Forelimb muscle (tissue), 1 donor: ENCODE measurements around the gene ADRB2. TPM values are rescaled to one million over a fixed set of nuclear protein-coding genes. Genes with fewer than 3 reads are reported as not detected.

ENCODE experiments used
- DNase-seq: peaks from one replicate; pipeline ENCODE4 v3.0.0-alpha.2; 2013; ENCODE audit warnings: low read depth
- polyA plus RNA-seq: library from polyadenylated mRNA; unstranded; fragments of 120-200 nt; gene quantifications from one replicate; pipeline ENCODE4 v1.2.1, GENCODE V29; 2013; ENCODE audit not compliant: insufficient read length

The ADRB2 gene
- polyA plus RNA-seq, 1 donor, result 1.0 TPM

DNA sequence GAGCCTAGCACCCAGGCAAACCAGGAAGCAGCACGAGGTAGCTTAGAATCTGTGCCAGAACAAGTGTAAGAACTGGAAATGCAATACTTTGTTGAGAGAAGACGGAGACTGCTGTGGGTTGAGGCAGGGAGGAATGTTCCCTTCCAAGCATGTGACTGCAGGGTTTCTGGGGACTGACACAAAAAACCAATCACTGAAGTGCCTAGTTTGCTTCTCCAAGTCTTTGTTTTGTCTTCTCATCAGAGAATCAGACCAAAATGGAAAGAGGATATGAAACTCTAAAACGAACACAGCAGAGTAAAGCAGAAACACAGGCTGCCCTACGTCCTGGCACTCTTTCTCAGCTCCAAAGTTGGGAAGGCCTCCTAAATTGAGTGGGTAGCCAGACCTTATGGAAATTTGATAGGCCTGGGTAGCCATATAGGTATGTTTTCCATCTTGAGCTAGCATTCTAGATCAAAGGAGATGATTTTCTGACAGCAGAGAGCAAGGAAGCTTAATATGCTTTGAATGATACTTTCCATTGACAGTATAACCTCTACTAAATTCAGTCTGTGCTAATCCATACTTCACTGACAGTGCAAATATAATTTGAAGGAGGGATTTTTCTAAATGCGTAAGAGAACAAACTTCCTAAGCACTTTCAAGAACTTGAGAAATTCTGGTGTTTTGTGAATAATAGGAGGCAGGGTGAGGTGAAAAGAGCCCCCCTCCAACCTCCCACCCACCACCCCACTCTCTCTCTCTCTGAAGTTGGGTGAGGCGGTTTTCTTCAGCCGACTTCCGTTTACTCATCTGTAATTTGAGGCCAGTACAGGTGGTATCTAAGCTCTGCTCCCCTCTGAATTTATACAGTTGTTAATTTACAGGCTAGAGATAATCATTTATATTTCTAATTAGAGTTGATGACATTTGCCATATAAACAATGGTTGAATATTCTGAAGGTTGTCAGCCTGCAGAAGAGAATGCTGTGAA lies 5.5 kb downstream of the ADRB2 start:
- no peak for DNase-seq

DNA sequence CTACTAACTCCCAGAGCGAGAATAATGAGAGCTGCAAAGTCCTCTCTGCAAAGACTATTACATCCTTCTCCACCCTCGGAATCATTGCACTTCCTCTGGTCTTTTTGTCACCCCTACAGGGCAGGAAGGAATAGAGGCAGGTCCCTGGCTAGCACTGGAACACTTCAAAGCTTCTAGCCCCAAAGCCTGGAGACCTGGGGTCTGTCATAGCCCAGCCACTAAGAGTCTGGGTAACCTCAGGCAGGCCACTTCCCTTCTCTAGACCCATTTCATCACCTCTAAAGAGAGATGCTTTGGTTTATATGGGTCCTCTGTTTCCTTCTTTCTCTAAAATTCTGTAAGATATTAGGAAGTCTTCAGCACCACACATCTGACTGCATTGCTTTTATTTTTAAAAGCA lies 6.7 kb downstream of the ADRB2 start:
- no peak for DNase-seq

DNA sequence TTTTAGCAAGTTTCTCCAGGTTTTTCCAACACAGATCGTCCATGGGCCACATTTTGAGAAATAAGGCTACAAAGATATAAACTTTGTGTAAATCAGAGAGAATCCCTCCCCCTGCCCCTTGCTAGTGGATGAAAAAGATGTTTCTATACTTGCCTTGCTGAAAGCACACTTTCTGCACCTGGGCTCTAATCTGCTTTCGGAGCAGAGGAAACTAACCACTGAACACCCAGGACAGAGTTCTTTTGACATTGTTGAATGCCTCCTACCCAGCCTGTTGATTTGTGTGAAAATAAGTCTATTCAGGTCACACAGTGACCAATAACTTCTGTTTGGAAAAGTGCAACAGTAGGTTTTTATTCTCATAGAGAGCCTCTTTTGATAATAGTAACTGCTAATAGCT lies 7.5 kb downstream of the ADRB2 start:
- no peak for DNase-seq

DNA sequence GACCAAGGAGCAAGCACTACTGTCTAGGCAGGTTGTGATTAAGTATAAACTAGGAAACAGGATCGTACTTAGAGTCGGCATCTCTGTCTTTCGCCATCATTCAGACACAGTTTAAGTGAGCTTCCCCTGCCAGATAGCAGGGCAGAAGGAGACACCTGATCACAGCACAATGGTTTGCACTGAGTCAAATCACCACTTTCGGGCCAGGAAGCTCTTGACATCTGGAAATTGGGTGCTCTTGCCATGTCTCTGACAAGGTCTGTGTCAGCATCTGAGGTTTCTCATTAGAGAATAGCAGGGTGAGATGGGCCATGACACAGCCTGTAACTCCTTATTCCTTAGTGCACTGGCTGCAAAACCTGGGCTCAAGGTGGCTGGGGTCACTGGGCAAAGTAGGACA lies 8.3 kb downstream of the ADRB2 start:
- DNase-seq, result no peak

DNA sequence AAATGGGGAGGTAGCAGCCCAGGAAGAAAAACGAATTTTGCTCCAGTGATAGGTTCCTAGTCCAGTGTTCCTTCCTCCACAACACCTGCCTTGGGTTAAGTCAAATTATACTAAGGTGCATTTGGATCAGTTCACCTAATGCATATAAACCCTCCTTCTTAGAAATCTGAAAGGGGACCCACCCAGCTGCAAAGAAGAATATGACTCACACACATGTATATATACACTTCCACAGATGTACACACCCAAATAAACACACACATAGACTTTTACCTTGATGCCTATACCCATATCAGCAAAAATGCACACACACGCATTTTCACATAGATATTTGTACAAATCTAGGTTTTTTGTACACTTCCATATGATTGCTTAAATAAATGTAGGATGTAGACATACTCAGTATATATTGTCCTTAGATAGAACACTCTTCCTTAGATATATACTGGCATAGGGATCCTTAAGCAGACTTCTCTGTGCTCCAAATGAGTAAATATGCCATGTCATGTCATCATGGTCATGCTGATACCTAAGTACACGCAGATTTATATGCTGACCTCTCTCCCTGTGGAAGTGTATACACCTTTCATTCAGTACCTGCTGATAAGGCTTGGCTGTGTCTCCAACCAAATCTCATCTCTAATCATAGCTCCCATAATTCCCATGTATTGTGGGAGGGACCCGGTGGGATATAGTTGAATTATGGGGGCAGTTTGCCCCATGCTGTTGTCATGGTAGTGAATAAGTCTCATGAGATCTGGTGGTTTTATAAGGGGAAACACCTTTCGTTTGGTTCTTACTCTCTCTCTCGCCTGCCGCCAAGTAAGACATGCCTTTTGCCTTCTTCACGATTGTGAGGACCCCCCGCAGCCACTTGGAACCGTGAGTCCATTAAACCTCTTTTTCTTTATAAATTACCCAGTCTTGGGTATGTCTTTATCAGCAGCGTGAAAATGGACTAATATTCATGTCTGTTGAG lies 10.2 kb downstream of the ADRB2 start:
- DNase-seq, result no peak

DNA sequence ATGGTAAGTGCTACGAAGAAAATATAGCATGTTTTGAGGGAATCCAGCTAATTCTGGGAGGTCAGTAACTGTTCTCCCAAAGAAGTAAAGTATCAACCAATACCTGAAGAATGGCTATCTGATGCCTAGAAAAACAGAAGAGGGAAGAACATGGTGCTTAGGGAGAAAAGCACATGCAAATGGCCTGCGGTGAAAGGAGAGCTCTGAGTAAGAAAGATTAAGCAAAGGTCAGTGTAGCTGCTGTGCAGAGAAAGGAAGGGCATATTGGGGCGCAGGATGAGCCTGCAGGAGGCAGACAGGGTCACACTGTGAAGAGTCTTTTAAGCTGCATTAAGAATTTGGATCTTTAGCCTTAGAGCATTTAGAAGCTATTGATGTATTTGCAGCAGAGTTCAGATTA lies 11.0 kb downstream of the ADRB2 start:
- no peak for DNase-seq

DNA sequence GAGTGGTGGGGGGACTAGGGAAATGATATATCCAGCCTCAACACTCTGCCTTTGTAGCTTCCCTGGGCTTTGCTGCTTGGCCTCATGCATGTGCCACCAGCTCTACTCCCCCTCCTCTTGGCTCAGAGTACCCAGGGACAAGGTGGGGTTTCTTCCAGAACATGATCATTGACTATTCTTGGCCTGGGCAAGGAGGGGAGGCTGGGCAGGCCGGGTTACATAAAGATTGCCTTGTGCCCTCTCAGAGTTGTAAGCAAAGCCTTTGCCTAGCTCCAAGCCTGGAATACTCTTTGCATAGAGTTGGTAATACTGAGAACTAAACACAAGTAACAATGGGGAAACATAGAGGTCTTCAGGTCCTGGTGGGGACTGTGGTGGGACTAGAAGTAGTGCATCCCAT lies 11.9 kb downstream of the ADRB2 start:
- no peak for DNase-seq

DNA sequence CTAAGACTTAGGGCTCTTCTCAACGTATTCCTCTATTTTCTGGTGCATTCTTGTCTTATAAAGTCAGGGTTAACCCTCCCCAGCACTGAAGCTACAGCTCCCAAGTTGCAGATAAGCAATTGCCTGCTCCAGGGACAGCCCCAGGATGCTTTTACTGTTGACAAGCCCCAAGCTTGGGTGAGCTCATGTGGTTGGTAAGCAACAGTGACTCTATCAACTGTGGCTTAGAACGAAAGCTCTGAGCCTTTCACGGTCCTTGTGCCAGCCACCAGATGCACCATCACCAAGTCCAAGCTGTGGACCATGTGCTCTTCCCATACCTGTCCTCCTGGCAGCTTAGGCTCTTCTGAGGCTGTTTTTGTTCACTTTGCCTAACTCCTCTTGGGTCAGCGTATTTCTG lies 13.5 kb downstream of the ADRB2 start:
- DNase-seq, result no peak

DNA sequence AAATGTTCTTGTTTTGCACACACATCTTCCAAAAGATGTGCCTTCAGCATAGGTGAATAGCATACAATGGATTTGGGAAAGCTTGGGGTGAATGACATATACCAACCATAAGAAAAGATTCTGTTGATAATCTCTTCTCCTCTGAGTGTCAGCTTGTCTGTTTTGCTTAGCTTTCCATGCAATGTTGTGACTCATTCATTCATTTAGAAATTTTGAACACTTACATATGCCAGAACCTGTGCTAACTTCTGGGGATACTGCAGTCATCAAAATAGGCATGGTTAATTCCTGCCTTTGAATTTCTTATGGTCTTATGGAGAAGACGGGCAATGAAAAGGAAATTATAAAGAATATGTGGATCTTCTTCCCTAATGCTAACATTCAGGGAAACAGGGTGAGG lies 14.1 kb downstream of the ADRB2 start:
- no peak for DNase-seq

DNA sequence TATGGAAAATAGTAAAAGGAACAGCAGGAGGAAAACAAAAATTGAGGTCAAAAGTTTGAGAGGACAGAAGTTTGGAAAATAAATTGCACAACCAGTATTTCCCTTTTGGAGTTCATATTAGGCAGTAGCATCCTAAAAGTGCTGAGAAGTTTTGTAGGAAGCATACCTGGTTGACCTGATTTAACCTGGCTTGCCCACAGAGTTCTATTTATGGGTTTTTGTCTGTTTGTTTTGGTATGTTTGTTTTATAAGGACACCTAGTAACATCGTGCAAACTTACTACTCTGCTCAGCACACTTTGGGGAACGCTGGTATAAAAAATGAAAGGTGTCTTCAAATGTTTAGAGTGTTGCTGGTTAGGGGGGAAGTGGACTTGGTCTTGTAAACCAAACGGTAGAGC lies 15.1 kb downstream of the ADRB2 start:
- DNase-seq, result no peak

DNA sequence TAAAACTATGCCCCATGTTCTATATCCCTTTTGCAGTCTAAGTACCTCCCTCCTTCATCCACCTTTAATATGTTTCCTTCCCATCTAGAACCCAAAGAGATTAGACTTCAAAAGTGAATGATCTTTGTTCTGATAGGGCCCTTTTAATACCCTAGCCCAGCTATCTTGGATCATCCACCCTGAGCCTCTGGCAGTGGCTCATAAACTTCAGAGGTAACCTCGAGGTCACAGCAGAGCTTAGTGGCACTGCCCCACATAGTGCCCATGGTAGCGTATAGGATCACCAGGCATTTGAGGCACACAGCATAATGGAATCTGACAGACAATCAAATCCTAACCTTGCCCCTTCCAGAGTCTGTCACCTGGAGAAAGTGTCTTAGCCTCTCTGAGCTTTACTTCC lies 15.8 kb downstream of the ADRB2 start:
- no peak for DNase-seq

DNA sequence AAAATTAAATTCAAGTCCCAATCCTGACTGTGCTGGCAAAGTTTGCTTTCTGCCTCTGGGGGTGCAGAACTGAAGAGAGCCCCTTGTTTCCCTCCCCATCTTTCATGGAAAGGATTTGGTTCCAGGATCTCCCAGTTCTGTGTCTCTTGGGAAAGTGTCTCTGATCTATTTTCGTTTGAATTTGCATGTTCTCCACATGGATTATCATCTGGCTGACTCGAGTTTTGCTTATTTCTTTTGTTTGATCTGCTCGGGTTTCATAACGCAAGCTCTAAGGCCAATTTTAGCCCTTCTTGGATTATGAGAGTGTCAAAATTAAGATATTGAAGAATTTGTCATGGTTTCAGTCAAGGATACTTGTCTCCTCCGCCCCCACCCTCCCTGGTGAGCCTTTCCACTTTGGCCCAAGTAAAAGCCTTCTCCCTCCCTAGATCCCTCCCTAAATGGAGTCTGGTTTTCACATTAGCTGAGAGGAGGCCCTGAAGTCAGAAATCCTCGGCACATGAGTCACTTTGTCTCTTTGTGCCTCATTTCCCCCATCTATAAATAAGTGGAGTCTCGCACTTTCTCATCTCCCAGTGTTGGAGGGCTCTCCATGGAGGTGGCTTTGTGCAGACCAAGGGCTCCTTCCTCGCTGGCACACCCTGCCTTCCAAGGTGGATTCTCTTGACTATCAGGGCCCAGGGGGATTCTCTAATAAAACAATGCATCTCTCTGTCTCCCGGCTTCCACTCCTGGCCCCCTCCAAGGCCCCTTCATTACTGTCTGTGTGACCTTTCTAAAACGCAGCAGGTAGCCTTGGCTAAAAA lies 17.3 kb downstream of the ADRB2 start:
- DNase-seq, result no peak

DNA sequence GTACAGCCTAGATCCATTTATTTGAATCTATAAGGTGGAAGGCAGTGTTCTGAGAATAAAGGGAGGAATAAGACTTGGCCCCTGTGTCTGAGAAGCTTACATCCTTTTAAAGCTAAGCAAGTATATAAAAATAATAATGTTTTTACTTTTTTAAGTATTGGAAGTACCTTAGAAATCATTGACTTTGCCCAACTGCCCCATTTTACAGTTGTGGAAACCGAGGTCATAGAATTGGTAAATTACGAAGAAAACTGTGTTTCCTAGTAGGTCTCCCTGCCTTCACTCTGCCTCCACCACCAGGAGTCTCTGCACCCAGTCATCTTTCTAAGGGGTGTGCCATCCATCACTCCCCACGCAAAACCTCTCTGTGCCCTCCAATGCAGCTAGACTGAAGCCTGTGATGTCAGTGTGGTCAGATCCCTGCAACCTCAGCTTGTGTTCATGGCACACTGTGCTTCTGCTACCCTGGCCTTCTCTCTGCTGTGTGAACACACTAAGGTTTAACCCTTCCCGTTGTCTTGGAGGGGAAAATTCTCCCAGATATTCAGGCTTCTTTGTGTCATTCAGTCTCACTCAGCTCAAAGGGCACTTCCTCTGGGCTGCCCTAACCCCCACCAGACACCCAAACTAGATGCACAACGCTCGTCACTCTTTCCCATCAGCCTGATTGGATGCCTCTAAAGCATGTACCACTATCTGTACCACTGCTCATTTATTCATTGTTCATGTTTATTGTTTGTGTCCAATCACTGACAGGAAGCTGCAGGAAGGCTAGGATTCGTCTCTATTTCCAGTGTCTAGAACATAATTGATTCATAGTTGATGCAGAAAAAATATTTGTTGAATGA lies 18.2 kb downstream of the ADRB2 start:
- no peak for DNase-seq

DNA sequence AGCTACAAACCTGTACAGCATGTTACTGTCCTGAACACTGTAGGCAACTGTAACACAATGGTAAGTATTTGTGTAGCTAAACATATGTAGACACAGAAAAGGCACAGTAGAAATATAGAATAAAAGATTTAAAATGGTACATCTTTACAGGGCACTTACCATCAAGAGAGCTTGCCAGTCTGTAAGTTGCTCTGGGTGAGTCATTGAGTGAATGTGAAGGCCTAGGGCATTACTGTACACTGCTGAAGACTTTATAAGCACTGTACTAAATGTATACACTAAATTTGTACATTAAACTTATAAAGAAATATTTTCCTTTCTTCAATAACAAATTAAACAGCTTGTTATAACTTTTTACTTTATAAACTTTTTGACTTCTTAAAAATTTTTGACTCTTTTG lies 20.5 kb downstream of the ADRB2 start:
- DNase-seq, result no peak

DNA sequence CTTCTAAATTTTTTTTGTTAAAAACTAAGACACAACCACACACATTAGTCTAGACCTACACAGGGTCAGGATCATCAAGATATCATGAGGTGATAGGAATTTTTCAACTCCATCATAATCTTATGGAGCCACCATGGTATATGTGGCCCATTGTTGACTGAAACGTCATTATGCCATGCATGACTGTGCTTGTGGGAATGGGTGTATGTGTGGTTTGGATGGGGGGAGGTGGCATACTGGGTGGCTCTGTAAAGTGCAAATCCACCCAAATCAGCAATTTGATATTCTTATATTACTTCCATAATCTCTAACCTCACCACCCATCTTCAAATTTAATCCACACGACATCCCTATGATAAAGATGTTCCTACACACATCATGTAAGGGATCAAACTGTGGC lies 21.0 kb downstream of the ADRB2 start:
- no peak for DNase-seq

DNA sequence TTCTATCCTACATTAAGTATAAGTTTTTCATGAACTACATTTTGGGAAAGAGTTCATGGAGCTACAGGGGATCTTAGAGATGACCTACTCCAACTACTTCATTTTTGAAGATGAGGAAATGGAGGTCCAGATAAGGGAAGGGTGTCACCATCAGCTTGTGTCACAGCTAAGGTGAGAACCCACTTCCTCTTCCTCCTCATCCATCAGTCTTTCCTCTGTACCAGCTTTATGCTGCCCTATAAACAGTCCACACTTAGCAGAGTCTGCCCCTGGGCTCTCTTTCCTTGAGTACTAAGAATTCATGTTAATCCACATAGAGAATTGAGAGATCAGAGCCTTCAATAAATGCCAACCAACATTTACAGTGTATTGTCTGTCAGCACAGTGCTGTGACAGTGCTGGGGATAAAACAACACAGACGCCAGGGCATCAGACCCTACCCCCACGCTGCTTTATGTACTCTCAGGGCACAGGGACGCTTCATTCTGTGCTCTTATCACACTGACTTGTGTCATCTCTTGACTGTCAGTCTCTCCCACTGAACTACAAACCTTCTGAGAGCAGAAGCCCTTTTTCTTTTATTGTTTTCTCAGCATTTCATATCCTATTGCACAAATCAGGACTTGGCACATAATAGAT lies 22.1 kb downstream of the ADRB2 start:
- DNase-seq, result no peak

DNA sequence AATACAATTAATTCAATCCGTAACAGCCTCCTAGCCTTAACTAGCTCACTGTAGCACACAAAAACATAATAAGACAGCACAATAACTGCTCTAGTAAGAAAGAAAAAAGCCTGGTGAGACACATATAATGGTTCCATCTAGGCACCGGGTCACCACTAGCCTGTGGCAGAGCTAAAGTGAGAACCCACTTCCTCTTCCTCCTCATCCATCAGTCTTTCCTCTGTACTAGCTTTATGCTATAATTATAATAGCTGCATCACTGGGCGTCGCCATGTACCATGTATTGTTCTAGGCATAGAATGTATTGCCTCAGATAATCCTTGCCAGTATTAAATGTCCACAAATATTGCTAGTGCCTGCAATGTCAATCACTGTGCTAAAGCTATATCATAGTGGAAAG lies 23.1 kb downstream of the ADRB2 start:
- no peak for DNase-seq

DNA sequence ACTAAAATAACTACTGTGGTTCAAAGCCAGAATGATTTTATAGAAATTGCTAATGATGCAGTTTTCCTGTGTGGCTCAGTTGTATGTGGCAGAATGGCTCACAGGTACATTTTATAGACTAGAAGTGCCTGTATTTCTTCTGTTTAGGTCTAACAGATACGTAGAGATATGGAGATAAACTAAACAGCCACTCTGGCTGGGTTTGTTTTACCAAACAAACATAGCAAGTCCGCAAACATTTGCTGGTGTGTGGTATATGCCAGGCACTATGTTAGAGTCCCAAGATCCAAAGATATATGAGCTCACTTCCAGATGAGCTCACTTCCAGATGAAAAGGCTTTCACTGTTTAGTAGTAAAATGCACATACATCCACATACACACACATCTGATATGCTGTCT lies 24.4 kb downstream of the ADRB2 start:
- DNase-seq, result no peak

DNA sequence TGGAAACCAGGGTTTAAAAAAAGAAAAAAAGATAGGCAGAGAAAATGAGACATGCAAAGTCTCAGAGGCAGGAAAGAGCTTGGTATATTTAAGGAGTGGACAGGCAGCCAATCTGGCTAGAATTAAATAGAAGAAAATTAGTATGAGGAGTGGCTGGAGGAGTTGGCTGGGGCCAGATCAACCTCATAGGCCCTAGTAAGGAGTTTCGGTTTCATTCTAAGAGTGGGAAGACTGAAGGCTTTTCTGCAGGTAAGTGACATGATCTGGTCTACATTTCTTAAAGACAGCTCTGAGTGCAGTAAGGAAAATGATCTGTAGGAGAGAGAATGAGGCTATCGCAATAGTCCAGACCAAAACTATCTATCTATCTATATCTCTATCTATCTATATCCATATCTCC lies 27.5 kb downstream of the ADRB2 start:
- DNase-seq, result no peak
